Adipocyte (in vitro differentiated cells): Measurements from ENCODE around the gene OR14I1.
A peak's percentile ranks its signal among the peaks of the same experiment; 100 is the strongest.

Experiments used
- DNase-seq: peaks from one replicate; pipeline ENCODE4 v3.0.0-alpha.2; 2015; ENCODE audit warnings: low read depth
- H3K27me3 ChIP-seq: replicated peaks from 2 replicates; pipeline ENCODE4 v1.7.0; 2013; ENCODE audit warnings: mild to moderate bottlenecking, low read length, moderate library complexity; ENCODE audit not compliant: control insufficient read depth, insufficient read depth
- H3K36me3 ChIP-seq: 2 replicates; pipeline ENCODE4 v1.7.0; 2013; ENCODE audit warnings: low read length, mild to moderate bottlenecking, moderate library complexity; ENCODE audit not compliant: control insufficient read depth, insufficient read depth, severe bottlenecking
- H3K4me1 ChIP-seq: 2 replicates; pipeline ENCODE4 v1.7.0; 2013; ENCODE audit warnings: mild to moderate bottlenecking, low read length, moderate library complexity; ENCODE audit not compliant: control insufficient read depth, insufficient read depth
- H3K4me3 ChIP-seq: 2 replicates; pipeline ENCODE4 v1.7.0; 2013; ENCODE audit warnings: mild to moderate bottlenecking, low read length, moderate library complexity
- H3K9ac ChIP-seq: 2 replicates; pipeline ENCODE4 v1.7.0; 2013; ENCODE audit warnings: mild to moderate bottlenecking, low read length, moderate library complexity
- H3K9me3 ChIP-seq: 2 replicates; pipeline ENCODE4 v1.7.0; 2013; ENCODE audit warnings: mild to moderate bottlenecking, low read length, moderate library complexity; ENCODE audit not compliant: control insufficient read depth

The OR14I1 gene

DNA sequence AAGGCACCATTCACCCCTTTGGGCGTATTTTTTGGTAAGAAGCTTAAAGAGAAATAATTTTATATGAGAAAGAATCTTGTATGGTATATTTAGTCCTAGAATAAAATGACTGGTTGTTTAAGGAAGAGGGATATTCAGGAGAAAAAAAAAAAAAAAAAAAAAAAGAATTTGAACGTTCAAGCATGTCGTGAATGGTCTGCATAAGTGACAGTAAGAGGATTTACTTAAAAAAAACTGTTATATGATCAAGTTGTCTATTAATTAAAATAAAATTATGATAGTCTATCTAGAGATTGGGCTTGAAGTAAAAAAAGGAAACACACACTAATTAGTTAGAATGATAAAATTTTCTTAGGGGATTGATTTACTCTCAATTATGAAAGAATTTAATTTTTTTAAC, 11.7 kb upstream of the OR14I1 start:
- no peak overlapping the region for H3K9ac ChIP-seq
- H3K36me3 ChIP-seq = no peaks in the 10 kb centered on the region
- no peak for DNase-seq
- no peak overlapping the region for H3K4me3 ChIP-seq
- H3K9me3 ChIP-seq = peaks cover 40% of the 10 kb centered on the region
- H3K4me1 ChIP-seq = no peaks in the 10 kb centered on the region
- H3K27me3 ChIP-seq = no peaks in the 10 kb centered on the region

DNA sequence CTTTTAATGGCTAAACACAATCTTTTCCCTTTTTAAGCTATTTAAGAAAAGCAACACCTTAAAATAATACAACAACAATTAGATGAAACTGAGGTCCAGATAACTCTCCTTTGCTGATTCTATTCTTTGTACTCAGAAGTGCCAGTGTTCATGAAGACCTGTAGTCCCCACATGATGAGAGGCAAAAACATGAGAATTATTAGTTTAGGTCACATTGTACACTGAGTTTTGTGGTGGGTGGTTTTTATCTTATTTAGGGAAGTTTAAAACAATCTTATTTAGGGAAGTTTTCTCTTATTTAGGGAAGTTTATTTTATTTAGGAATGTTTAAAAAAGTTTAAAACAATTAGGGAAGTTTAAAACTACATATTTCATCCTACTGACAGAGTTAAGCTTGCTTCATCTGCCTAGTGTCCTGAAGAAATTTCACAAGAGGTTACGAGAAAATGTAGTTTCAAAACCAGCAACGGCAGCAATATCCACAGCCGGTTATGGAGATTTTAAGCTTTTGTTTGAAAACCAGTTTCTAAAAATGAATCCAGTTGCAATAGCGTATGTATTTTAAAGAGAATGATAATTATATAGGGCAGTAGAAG, 7.8 kb upstream of the OR14I1 start:
- DNase-seq = no peak
- no peaks in the 10 kb centered on the region for H3K4me1 ChIP-seq
- H3K4me3 ChIP-seq = no peak overlapping the region
- no peaks in the 10 kb centered on the region for H3K27me3 ChIP-seq
- H3K36me3 ChIP-seq = no peaks in the 10 kb centered on the region
- H3K9ac ChIP-seq = no peak overlapping the region
- peaks cover 25% of the 10 kb centered on the region for H3K9me3 ChIP-seq

GRCh38 chr1:248704606-248705005, 2.0 kb upstream of the OR14I1 start:
- H3K4me1 ChIP-seq = no peaks in the 10 kb centered on the region
- DNase-seq = no peak
- H3K9me3 ChIP-seq = no peaks in the 10 kb centered on the region
- no peak overlapping the region for H3K4me3 ChIP-seq
- no peak overlapping the region for H3K9ac ChIP-seq
- H3K36me3 ChIP-seq = no peaks in the 10 kb centered on the region
- no peaks in the 10 kb centered on the region for H3K27me3 ChIP-seq

GRCh38 chr1:248703674-248704073, 1.1 kb upstream of the OR14I1 start:
- peak; percentile 2 for DNase-seq
- Histone ChIP-seq H3K27me3 (no peaks in the 10 kb centered on the region), H3K4me3 (no peak overlapping the region), H3K4me1 (no peaks in the 10 kb centered on the region), H3K9me3 (no peaks in the 10 kb centered on the region), H3K36me3 (no peaks in the 10 kb centered on the region), H3K9ac (no peak overlapping the region)

GRCh38 chr1:248699099-248699498, 3.5 kb downstream of the OR14I1 start:
- H3K9me3 ChIP-seq = no peaks in the 10 kb centered on the region
- H3K36me3 ChIP-seq = no peaks in the 10 kb centered on the region
- DNase-seq = no peak
- H3K4me3 ChIP-seq = no peak overlapping the region
- no peaks in the 10 kb centered on the region for H3K4me1 ChIP-seq
- no peak overlapping the region for H3K9ac ChIP-seq
- H3K27me3 ChIP-seq = no peaks in the 10 kb centered on the region

- no peak for DNase-seq
- H3K27me3 ChIP-seq = no peaks in the 10 kb centered on the region
- no peak overlapping the region for H3K9ac ChIP-seq
- H3K36me3 ChIP-seq = no peaks in the 10 kb centered on the region
- H3K9me3 ChIP-seq = no peaks in the 10 kb centered on the region
- H3K4me3 ChIP-seq = no peak overlapping the region
- no peaks in the 10 kb centered on the region for H3K4me1 ChIP-seq
Observed at GRCh38 chr1:248697907-248698306, 4.7 kb downstream of the OR14I1 start.

DNA sequence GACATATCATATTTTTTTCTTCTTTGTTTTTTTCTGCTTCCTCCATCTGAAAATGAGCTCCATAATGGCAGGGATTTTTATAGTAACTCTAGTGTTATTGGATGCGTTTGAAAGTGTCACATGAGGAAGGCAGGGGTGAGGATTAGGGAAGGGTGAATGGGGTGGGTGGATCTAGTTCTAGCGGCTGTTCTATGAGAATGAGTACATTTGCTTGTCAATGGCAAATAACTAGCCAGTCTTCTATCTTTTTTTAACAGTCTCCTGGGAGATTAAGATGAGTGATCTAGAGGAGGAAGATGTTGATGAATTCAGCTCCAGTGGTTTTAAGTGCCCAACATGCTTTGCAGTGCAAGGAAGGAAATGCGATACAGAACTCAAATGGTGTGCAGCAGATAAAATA, 5.8 kb downstream of the OR14I1 start:
- DNase-seq = no peak
- H3K27me3 ChIP-seq = no peaks in the 10 kb centered on the region
- H3K4me1 ChIP-seq = no peaks in the 10 kb centered on the region
- no peaks in the 10 kb centered on the region for H3K9me3 ChIP-seq
- H3K36me3 ChIP-seq = no peaks in the 10 kb centered on the region
- no peak overlapping the region for H3K9ac ChIP-seq
- no peak overlapping the region for H3K4me3 ChIP-seq

- Histone ChIP-seq H3K4me1 (no peaks in the 10 kb centered on the region), H3K4me3 (no peak overlapping the region), H3K36me3 (no peaks in the 10 kb centered on the region), H3K27me3 (no peaks in the 10 kb centered on the region), H3K9ac (no peak overlapping the region), H3K9me3 (no peaks in the 10 kb centered on the region)
- DNase-seq = no peak
Observed at GRCh38 chr1:248696261-248696660, 6.3 kb downstream of the OR14I1 start.

GRCh38 chr1:248695451-248696132, 7.0 kb downstream of the OR14I1 start:
- Histone ChIP-seq H3K36me3 (no peaks in the 10 kb centered on the region), H3K4me3 (no peak overlapping the region), H3K9ac (no peak overlapping the region), H3K4me1 (no peaks in the 10 kb centered on the region), H3K27me3 (no peaks in the 10 kb centered on the region), H3K9me3 (no peaks in the 10 kb centered on the region)
- DNase-seq = peak; percentile 45

- H3K36me3 ChIP-seq = no peaks in the 10 kb centered on the region
- no peak for DNase-seq
- no peak overlapping the region for H3K9ac ChIP-seq
- H3K9me3 ChIP-seq = peaks cover 7% of the 10 kb centered on the region
- no peaks in the 10 kb centered on the region for H3K27me3 ChIP-seq
- H3K4me3 ChIP-seq = no peak overlapping the region
- H3K4me1 ChIP-seq = no peaks in the 10 kb centered on the region
Observed at GRCh38 chr1:248691567-248692155, 10.9 kb downstream of the OR14I1 start.

DNA sequence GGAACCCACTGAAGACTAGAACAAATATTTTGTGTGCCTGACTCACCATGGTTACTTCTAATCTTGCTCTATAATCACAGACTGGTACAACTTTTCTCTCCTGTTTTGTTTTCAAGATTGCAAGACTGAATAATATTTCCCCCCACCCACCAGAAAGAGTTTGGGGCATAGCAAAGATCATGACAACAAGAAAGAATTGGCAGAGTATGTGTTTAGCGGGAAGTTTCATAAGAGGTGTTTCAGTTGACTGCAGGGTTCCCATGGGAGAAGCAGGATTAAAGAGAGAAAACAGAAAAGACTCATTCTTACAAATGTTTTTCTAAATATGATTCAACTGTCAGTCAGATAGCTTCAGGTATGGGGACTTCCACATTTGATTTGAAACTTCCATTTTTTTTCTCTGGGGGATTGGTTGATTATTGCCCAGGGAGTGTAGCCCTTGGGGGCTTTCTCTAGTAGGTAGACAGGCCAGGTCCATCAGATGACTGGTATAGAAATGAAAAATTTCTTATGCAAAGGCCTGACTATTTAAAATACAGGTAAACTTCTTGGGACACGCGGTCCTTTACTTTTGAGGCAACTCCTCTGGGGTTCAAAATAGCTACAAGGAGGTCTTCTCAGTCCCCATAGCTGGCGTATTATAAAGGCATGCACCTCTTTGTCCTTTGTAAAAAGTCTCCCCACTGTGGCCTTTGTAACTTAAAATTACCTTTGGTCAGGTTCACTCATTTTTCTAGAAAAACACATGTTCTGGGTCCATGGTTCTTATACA, 13.9 kb downstream of the OR14I1 start:
- Histone ChIP-seq H3K4me3 (no peak overlapping the region), H3K9ac (no peak overlapping the region), H3K36me3 (no peaks in the 10 kb centered on the region), H3K9me3 (peaks cover 7% of the 10 kb centered on the region), H3K4me1 (no peaks in the 10 kb centered on the region), H3K27me3 (no peaks in the 10 kb centered on the region)
- no peak for DNase-seq
